ENCODE results near the gene POLD3. TPM values are rescaled to one million over a fixed set of nuclear protein-coding genes. Genes with fewer than 3 reads are reported as not detected.

Gene POLD3
- total RNA-seq, 1 experiment from 2014 or later = 28.4 TPM

- BruUV-seq (replicated peaks) = no TSS peak
- Histone ChIP-seq H3K9me2 (replicated peaks; ENCODE audit: low read length) (no peaks in the 10 kb centered on the region), H2AFZ (ENCODE audit: low read length) (peak overlapping the region; percentile 96), H3K9me3 (ENCODE audit: low read length) (no peaks in the 10 kb centered on the region), H3K27ac (ENCODE audit: low read length) (no peak overlapping the region), H3K36me3 (ENCODE audit: low read depth, low read length) (peaks cover 25% of the 10 kb centered on the region), H3K79me2 (ENCODE audit: low read length) (peaks cover 33% of the 10 kb centered on the region), H3K4me2 (ENCODE audit: low read length) (peak overlapping the region; percentile 94), H3K4me3 (ENCODE audit: low read length) (peak overlapping the region; percentile 97), H3F3A (ENCODE audit: low read length, unreplicated experiment) (no peaks in the 10 kb centered on the region), H4K20me1 (ENCODE audit: low read length) (0 out of 2 replicates have a peak, but pooled peaks cover 3% of the 10 kb centered on the region), H3K27me3 (ENCODE audit: low read length) (no peaks in the 10 kb centered on the region), H3K4me1 (ENCODE audit: insufficient read depth, low read length) (peaks cover 19% of the 10 kb centered on the region), H3K9ac (ENCODE audit: low read length) (peak overlapping the region; percentile 99)
- DNase-seq (no peak), ATAC-seq (peak; percentile 37)
- ChIA-PET POLR2A (ENCODE audit: unreplicated experiment) (no interaction called here), CTCF (no interaction called here)
- TF ChIP-seq EZH2 (IDR thresholded peaks at IDR 0.05; ENCODE audit: low read length, unreplicated experiment) (no peak), EZH2phosphoT487 (IDR thresholded peaks at IDR 0.05; ENCODE audit: borderline replicate concordance, low read length) (no peak), CTCF (conservative IDR thresholded peaks at IDR 0.05; ENCODE audit: low read depth, low read length) (no peak)
- intact Hi-C loops (cut with micrococcal nuclease) = no loop called here
Measured at GRCh38 chr11:74592063-74592440, 330 bp upstream of the POLD3 start.

GRCh38 chr11:74593463-74593862, 1.1 kb downstream of the POLD3 start:
- Histone ChIP-seq H3K4me3 (ENCODE audit: low read length) (peak overlapping the region; percentile 97), H2AFZ (ENCODE audit: low read length) (peak overlapping the region; percentile 96; the same call in 1 of the 2 replicates)

More at GRCh38 chr11:74593463-74593862, 1.1 kb downstream of the POLD3 start:
- Histone ChIP-seq H3K9me2 (replicated peaks; ENCODE audit: low read length) (no peaks in the 10 kb centered on the region), H3K9me3 (ENCODE audit: low read length) (no peaks in the 10 kb centered on the region), H3K79me2 (ENCODE audit: low read length) (peaks cover 33% of the 10 kb centered on the region), H3K4me1 (ENCODE audit: insufficient read depth, low read length) (peaks cover 19% of the 10 kb centered on the region), H3K27me3 (ENCODE audit: low read length) (no peaks in the 10 kb centered on the region), H4K20me1 (ENCODE audit: low read length) (0 out of 2 replicates have a peak, but pooled peaks cover 3% of the 10 kb centered on the region), H3K9ac (ENCODE audit: low read length) (peak overlapping the region; percentile 99), H3F3A (ENCODE audit: low read length, unreplicated experiment) (no peaks in the 10 kb centered on the region), H3K36me3 (ENCODE audit: low read depth, low read length) (peaks cover 29% of the 10 kb centered on the region), H3K4me2 (ENCODE audit: low read length) (peak overlapping the region; percentile 94), H3K27ac (ENCODE audit: low read length) (no peak overlapping the region)
- no peak for DNase-seq
- no TSS peak for BruUV-seq (replicated peaks)
- intact Hi-C loops (cut with micrococcal nuclease) = no loop called here
- ATAC-seq = no peak
- ChIA-PET POLR2A (ENCODE audit: unreplicated experiment) (no interaction called here), CTCF (no interaction called here)
- TF ChIP-seq EZH2 (IDR thresholded peaks at IDR 0.05; ENCODE audit: low read length, unreplicated experiment) (no peak), EZH2phosphoT487 (IDR thresholded peaks at IDR 0.05; ENCODE audit: borderline replicate concordance, low read length) (no peak), CTCF (conservative IDR thresholded peaks at IDR 0.05; ENCODE audit: low read depth, low read length) (no peak)

All from PC-3 (cell line).